CD4-positive, alpha-beta T cell treated with Interleukin-10 for 1 hour (primary cell): Measurements from ENCODE around the gene TUBB2A.

Experiments
- DNase-seq: peaks from one replicate; pipeline ENCODE4 v3.0.0-alpha.2; 2020

The TUBB2A gene

GRCh38 chr6:3118353-3119039 lies 38.8 kb downstream of the TUBB2A start, which contains the start of gene BPHL:
TSS of gene BPHL (plus strand) at chr6:3118711. CDS start at chr6:3118741, 30 bp downstream.
- DNase-seq = peak; percentile 99

- DNase-seq = no peak
Measured at GRCh38 chr6:3117912-3118352, 39.4 kb downstream of the TUBB2A start.

DNA sequence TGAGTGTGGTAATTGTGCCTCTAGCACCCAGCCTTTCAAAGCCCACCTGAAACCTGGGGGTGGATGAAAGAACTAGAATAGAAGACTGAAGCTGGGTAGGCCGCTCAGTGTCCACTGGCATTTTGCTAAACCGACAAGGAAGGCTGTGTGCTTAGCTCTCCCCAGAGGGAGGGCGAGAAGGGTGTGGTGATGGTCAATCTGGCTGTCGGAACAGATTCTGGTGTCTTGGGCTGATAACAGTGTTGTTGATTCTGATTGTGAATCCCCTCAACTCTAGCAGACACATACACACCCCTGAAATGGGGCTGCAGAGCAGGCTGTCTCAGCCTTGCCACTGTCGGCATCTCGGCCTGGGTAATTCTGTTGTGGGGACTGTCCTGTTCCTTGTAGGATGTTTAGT lies 43.0 kb downstream of the TUBB2A start:
- no peak for DNase-seq

- DNase-seq = no peak
Measured at GRCh38 chr6:3109761-3110160, 47.6 kb downstream of the TUBB2A start.

- no peak for DNase-seq
Measured at GRCh38 chr6:3108746-3109414, 48.5 kb downstream of the TUBB2A start.
